Endothelial cell of hepatic sinusoid (primary cell): ENCODE data around the gene KIF26B.

Experiments
- in situ Hi-C: cut with HindIII; loops from 2 replicates; pipeline ENCODE4 v1.10.0; 2017; ENCODE audit warnings: low sequenced_read_pairs

KIF26B gene

DNA sequence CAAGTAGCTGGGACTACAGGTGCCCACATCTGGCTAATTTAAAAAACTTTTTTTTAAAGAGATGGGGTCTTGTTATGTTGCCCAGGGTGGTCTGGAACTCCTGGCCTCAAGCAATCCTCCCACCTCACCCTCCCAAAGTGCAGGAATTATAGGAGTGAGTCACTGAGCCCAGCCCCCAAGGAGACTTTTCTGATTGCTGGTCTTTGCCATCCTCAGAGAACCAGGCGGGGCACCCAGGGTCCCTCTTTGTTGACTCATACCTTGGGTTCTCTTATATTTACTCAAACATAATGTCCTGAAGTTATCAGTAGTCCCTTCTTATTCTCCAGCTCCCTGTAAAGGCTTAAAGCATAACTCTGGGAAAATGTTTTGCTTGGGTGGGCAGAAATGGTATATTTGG is 51.1 kb downstream of the KIF26B start:
- in situ Hi-C loops: no loop called here

DNA sequence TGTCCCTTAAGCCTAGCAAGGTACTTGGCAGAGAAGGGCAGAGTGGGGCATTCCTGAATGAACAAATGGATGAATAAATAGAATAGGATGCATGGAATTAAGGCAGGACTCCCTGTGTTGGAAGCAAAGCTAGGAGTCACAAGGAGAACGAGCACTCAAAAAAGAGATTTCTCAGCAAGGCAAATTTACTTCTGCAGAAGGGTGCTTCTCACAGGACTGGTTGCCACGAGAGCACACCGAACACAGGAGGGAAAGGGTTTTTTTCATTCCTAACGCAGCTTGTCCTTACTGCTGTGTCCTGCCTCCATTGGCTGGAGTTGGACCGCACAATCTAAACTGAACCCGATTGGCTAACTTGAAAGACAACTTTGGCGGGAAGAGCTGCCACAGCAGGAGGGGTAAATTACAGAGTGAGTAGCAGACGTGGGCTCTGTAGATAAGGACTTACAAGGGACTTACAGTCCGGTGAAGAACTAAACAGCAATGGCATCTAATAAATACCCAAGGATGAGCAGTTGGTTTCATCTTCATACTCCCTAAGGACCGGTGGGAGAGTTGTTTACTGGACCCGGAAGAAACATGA is 52.4 kb downstream of the KIF26B start:
- in situ Hi-C loops: no loop called here

DNA sequence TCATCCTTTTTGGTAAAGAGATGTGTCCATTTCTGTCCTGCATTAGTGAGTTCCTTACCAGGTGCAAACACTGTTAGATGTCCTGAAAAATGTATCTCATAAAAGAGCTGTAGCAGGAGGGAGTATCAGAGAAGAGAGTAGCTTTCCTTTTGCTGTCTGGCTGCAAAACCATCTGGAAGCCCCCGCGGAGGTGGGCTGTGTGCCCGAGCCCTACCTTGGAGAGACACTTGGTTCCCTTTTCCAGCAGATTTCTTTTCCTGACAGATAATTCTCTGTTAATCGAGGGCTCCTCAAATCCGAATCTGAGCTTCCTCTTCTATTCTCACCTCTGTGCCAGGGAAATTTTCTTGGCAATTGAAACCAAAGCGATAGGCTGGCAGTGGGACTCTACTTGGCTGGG is 53.0 kb downstream of the KIF26B start:
- in situ Hi-C loops: no loop called here

DNA sequence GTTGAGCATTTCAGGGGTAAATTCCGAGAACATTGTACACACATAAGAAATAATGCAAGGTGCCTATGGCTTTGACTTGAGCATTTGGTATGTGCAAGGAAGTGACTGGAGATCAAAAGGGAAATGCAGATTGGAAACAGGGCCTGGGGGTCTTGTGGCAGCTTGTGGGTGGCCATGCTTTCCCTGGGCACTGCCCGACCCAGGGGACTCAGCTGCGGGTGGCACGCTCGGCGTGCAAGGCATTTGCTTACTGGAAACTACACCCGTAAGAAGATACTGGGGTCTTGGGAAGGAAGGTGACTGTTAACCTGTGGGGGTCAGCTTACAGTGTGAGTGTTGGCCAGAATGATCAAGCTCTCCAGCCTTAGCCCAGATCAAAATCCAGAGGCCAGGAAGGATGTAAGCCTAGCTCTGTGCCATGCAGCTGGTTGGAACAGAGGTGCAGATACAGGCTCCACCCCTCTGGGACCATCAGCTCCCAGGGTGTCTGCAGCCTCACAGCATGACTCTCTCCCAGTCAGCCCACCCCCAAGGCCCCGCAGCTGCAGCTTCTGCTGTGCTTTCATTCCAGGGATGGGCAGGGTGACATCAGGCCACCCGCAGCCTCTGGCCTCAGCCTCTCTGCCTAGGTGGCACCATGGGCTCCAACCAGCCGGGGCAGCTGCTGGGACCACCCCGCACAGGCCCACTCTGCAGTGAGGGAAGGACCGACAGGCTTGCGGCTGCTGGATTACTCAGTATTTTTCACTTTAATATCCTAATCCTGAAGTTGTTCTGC is 55.1 kb downstream of the KIF26B start:
- in situ Hi-C loops: no loop called here

DNA sequence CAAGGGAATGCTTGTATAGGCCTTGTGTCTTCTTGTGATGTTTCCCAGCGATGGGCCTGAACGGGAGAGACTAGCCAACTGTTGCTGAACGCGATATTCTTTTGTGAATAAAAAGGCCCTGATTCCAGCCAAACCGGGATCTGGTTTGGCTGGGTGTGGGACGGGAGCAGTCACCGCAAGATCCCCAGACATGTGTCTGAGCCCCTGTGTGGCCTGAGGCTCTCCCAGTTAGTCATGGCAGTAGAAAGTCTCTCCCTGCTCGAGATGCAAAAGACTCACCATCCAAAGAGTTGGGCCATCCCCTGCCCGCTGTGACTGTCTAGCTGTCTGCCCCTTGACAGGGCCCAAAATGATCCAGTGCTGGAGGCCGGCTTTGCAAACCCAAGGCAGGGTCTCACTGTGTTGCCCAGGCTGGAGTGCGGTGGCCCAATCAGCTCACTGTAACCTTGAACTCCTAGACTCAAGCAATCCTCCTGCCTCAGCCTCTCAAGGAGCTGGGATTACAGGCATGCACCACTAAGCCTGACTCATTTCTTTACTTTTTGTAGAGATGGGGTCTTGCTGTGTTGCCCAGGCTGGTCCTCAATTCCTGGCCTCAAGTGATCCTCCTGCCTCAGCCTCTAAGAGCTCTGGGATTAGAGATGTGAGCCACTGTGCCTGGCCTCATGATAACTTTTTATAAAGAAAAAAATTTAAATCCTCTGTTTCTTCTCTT is 56.4 kb downstream of the KIF26B start:
- in situ Hi-C loops: no loop called here

DNA sequence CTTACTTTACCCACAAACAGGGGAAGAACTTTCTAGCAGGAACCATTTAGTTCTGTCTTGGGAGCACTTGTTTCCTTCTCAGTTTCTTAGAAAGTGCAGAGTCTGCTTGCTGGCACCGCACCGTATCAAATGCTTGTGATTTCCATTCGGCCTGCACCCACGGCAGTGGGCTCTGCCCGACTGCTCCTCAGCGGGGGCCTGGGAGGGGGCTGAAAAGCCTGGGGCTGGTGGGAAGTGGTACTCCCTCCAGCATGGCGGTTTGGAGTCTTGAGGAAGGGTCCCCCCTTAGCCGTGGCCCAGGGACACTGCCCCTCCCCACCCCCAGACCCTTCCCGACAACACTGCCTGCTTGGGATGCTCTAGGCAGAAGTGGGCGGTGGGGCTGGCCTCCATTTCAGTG is 57.0 kb downstream of the KIF26B start:
- in situ Hi-C loops: no loop called here

DNA sequence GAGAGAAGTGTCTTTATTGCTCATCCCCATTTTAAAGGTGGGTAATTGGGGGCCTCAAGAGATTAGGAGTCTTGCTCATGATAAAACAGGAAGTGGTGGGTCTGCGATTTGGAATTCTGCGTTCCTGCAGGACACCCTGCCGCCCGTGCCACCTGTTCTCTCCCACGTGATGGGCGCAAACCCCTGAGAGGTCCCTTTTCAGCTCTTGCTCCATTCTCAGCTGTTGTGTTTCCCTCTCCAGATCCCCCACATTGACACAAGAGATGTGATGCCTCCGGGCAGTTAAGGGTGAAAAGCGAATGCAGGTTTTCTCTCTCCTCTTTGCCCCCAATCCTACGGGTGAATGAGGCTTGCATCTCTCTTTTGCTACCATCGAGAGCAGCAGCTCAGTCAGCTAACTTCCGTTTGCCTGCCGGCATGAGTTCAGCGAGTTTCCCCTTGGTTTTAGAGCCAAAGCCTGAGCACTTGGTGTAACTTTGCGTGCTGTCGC is 57.5 kb downstream of the KIF26B start:
- in situ Hi-C loops: no loop called here

DNA sequence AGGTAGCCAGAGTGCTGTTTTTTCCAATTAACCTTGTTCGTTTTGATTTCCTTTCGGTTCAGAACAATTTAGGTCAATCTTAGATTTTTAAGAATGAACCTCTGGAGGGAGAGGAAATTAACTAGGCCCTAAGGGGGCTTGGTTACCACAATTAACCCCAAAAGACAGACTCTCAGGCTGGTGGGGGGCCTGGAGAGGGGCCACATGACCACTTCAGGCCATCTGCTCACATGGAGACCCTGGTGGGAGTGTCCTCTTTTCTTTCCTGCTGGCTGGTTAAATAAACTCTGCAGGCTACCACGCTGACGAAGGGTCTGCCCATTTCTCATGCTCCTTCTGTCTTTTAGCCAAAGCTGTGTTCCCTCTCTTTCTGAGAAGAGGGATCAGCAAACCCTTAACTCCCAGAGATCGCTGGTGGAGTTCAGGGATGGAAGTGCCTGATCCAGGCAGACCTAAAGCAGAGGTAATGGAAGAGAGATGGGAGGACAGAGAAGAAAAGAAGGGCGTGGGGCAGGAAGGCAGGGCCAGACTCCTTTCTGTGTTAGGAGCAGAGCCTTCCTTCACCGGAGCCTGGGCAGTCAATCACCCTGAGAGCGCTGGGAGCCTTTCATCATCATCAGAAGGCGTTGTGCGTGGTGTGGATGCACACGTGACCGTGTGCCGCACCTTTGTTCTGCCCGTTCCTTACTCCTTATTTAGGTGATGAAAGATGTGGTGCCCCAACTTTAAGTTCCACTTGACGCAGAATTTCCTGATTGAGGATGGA is 58.5 kb downstream of the KIF26B start:
- in situ Hi-C loops: no loop called here

DNA sequence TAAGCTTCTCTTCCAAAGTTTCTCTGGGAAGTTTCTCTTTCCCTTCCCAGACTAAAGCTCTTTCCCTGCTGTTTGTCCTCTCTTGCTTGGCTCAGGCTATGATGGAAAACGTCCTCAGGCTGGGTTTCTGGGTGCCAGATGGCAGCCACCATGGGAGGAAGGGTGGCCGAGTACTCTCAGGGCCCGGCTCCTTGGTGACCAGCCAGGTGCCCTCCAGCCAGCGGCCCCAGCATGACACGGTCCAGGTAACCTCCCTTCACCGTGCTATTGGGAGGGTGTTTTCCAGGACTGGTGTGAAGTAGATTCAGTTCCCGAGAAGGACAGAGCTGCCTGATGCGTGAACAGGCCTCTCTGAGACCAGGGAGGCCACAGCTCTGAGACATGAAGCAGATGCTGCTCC is 60.3 kb downstream of the KIF26B start:
- in situ Hi-C loops: no loop called here

DNA sequence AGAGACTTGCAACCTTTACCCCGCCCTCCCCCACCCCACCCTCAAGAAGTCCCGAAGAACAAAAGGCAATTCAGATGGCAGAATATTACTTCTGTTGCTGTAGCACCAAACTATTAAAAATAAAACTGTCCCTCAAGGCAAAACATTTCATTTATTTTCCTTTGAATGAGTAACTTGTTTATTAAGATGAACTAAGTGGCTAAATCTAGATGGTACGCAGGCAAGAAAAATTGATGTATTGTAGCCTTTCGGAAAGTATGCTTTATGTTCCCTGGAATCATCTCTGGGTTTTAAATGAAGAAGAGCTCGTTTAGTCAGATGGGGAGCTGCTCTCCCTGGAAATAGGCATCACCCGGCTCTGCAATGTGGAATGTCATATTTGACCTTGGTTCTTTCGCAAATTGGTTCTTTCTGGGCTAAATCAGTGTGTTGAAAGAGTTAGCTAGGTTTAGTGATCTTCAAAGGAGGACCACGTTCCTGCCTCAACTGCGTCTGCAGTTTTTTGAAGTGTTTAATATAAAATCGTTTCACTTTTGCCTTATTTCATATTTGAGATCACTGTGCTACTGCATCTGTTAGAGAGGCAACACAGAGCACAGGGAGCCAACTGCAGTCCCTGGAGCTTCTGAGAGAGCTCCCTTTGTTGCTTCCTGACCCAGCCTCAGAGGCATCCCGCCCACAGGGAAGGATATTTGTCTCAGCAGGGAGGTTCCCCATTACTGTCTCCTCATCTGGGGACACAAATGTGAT is 61.8 kb downstream of the KIF26B start:
- in situ Hi-C loops: no loop called here

DNA sequence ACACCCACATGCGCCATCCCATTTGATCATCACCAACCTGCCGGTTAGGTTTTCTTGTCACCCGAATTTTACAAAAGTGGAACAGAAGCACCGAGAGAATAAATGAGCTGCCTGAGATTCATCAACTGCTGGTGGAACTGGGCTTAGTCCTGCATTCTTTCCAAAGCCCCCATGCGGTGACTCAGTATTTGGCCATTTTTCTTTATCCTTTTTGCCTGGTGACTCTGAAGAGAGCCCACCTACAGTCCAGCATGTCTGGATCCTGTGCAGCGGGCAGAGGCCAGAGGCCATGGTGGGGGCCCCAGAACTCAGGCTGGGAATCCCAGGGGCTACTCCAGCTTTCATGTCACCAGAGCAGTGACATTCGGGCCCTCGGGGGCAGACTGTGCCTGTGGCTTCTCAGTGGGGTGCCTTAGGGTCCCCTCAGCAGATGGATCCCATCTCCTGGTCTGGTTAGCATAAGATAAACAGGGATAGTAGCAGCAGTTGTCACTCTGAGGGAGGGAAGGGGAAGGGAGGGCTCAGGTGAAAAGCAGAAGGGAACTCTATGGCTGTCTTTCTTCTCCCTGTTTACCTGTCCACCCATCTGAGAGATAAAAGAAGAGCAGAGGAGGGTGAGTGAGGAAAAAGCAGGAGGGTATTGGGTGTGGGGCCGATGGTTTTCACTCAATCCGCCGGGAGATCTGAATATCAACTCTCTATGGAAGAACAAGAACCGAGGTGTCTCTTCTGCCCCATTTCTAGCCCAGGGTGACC is 63.2 kb downstream of the KIF26B start:
- in situ Hi-C loops: no loop called here

DNA sequence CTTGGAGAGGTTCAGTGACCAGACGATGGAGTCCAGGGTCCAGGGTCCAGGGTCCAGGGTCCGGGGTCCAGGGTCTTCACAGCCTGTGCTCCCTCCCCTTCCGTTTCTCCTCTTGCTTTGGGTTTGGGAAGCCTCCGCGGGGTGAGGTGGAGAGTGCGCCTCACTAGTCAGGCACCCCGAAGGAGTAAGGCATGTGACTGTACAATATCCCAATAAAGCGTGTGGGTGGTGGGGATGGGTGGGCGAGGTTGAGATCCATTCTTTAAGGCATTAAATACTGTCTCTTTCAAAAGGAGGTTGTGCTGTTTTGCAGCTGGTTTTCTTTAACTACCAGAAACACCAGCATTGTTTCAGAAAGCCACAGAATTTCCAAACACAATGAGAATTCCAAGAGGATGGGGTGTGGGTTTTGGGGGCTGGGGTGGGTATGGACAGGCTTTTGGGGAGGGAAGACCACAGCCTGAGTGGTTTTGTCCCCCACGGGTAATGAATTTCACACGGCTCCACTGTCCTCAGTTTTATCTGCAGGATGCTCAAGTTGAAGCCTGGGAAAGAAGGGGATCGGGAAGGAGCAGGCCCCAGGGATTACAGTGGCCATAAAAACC is 65.7 kb downstream of the KIF26B start:
- in situ Hi-C loops: no loop called here

DNA sequence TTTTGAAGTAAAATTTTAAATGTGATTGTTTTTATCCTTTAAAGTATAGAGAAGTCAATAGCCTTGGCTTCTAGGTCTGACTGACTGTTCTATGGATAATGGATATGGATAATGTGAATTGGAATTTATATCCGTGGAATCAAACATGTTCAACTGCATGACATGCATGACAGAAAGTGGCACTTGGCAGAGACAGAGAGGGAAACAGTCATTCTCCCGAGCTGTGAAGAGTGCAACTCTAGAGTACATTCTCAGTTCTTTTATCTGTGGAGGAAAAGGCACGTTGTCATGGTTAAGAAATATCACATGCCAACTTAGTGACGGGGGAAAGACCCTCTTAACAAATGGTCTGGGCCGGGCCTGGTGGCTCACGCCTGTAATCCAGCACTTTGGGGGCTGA is 67.0 kb downstream of the KIF26B start:
- in situ Hi-C loops: no loop called here

DNA sequence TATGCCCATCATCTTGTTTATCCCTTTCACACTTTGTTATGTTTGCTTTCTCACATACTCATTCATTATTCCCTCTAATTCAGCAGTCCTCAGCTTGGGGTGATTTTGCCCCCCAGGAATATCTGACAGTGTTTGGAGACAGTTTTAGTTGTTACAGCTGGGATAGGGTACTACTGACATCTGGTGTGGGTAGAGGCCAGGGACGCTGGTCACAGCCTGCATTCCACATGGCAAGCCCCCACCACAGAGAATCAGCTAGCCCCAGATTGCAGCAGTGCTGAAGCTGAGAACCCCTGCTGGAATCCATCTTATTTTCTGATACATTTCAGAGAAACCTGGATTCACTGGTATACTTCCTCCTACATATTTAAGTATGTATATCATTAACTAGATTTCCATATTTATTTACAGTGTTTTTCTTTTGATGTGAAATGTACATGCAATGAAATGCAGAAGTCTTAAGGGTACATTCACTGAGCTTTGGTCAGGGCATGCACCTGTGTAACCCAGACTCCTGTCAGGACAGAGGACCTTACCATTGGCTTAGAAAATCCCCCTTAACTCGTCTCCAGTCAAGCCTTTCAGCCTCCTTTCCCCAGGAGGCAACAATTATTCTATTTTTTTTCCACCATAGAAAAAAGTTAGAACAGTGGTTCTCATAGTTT is 68.3 kb downstream of the KIF26B start:
- in situ Hi-C loops: no loop called here

DNA sequence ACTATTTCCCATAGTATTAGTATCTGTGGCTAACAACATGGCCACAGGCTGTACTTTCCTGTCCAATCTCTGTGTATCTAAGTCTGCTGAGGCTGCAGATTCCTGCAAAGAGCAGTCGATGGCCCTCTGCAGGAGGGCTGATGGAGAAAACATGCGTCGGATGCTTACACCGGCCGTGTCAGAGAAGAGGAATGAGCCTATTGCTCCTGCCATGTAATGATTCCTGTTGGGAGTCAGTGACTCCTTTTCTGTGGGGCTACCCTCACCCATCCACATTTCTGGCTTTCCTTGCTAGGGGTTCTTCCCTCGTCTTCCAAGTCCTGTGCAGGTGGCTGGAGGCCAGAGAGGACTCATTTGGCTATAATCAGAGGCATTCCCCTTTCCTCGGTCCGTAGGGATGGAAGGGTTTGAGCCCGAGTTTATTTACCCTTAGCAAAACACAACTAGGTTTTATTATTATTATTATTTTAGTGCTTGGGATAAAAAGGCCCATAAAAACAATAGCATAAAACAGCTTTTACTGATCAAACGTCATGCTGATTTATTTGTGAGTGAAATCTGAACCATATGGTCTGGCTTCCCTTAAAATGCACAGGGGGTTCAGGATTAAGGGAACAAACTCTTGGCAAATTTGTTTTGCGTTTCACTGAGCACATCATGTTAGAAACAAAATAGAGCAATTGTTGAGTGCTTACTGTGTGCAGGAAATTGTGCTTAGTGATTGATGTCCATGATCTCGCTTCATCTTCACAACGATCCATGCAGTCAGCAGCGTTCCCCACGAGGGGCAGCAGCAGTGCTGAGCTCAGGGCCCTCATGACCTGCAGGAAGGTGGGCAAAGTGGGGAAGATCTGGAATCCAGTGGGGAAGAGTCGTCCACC is 70.8 kb downstream of the KIF26B start:
- in situ Hi-C loops: no loop called here

DNA sequence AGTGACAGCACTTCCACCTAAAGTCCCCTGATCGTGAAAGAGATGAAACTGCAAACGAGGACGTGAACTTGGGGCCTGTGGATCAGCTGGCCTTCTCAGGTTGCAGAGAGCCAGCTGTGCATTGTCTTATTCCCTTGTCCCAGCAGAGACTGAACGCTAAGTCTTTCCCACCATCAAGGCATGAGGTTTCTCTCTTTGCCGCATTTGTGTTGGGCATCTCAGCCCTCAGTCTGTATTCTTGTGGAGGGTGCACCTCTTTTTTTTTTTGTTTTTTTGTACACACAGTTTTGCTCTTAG is 71.4 kb downstream of the KIF26B start:
- in situ Hi-C loops: no loop called here

DNA sequence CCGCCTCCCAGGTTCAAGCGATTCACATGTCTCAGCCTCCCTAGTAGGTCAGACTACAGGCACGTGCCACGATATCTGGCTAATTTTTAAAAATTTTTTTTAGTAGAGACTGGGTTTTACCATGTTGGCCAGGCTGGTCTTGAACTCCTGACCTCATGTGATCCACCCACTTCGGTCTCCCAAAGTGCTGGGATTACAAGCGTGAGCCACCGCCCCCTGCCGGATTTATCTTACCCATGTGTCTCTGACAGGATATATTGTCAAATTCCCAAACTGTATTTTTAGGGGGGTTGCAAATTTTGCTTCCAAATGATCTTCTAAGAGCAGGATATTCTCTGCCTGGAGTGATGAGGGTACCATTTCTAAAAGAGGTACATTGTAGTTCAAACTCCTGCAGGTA is 74.3 kb downstream of the KIF26B start:
- in situ Hi-C loops: no loop called here

DNA sequence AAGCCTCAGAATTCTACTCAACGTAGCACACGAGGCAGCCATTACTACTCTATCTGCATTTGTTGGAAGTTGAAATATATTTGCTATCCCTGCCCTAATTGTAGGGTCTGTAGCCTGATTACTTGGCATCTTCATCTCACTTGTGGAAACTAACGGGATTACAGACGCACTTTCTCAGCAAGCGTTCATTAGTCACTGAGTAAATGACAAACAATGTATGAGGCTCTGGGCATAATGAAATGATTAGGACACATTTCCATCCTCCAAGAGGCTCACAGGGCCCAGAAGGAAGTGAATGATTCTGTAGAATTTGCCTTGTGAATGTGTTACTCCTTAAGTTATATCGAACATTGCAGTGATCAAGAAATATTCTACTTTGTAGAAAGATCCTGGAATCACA is 78.1 kb downstream of the KIF26B start:
- in situ Hi-C loops: no loop called here
